ENCODE data around the gene CDIPT. TPM values are rescaled to one million over a fixed set of nuclear protein-coding genes. Genes with fewer than 3 reads are reported as not detected.

Gene CDIPT
- polyA plus RNA-seq, 1 donor from 2014 or later, result 95.6 TPM

- no peaks in the 10 kb centered on the region for H4K20me1 ChIP-seq (ENCODE audit: insufficient read depth)
- H3K4me2 ChIP-seq (ENCODE audit: low read length), result no peak overlapping the region
- H3K9me2 ChIP-seq (ENCODE audit: insufficient read depth, low read length), result no peaks in the 10 kb centered on the region
- TF ChIP-seq CTCF (IDR thresholded peaks at IDR 0.05; ENCODE audit: poor library complexity, severe bottlenecking) (no peak), TAF1 (IDR thresholded peaks at IDR 0.05; ENCODE audit: low read depth) (no peak), EP300 (conservative IDR thresholded peaks at IDR 0.05; ENCODE audit: poor library complexity, severe bottlenecking) (no peak)
- no peaks in the 10 kb centered on the region for H3K36me3 ChIP-seq (ENCODE audit: insufficient read depth, low read length)
- H3K4me3 ChIP-seq (ENCODE audit: low read length), result no peak overlapping the region
- H3K27ac ChIP-seq (ENCODE audit: low read length), result no peak overlapping the region
- H3K9ac ChIP-seq (ENCODE audit: low read length), result no peak overlapping the region
- H3K79me2 ChIP-seq (replicated peaks; ENCODE audit: insufficient read depth, low read length), result peaks cover 4% of the 10 kb centered on the region
- no peak overlapping the region for H2AFZ ChIP-seq (ENCODE audit: low read depth, low read length)
- no peaks in the 10 kb centered on the region for H3F3A ChIP-seq (ENCODE audit: insufficient read depth, low read length, poor library complexity, severe bottlenecking)
- H3K27me3 ChIP-seq (ENCODE audit: insufficient read depth, low read depth, low read length), result no peaks in the 10 kb centered on the region
- no peaks in the 10 kb centered on the region for H3K9me3 ChIP-seq (ENCODE audit: low read length)
These were observed 42.6 kb upstream of the CDIPT start for GRCh38 chr16:29905668-29906067.

GRCh38 chr16:29904947-29905346 is 41.9 kb upstream of the CDIPT start:
- H3K9ac ChIP-seq (ENCODE audit: low read length), result no peak overlapping the region
- H3F3A ChIP-seq (ENCODE audit: insufficient read depth, low read length, poor library complexity, severe bottlenecking), result no peaks in the 10 kb centered on the region
- no peak for TF ChIP-seq TAF1 (IDR thresholded peaks at IDR 0.05; ENCODE audit: low read depth)
- TF ChIP-seq EP300 (conservative IDR thresholded peaks at IDR 0.05; ENCODE audit: poor library complexity, severe bottlenecking), result no peak
- no peak for TF ChIP-seq MXI1 (conservative IDR thresholded peaks at IDR 0.05; ENCODE audit: poor library complexity, severe bottlenecking)
- TF ChIP-seq RAD21 (conservative IDR thresholded peaks at IDR 0.05), result no peak
- no peak for TF ChIP-seq POLR2AphosphoS5 (IDR thresholded peaks at IDR 0.05)
- TF ChIP-seq REST (IDR thresholded peaks at IDR 0.05; ENCODE audit: borderline replicate concordance), result no peak
- TF ChIP-seq SMC3 (conservative IDR thresholded peaks at IDR 0.05; ENCODE audit: poor library complexity), result no peak
- TF ChIP-seq EZH2 (IDR thresholded peaks at IDR 0.05; ENCODE audit: borderline replicate concordance, insufficient read depth, low read length, poor library complexity, severe bottlenecking), result no peak
- TF ChIP-seq CTCF (IDR thresholded peaks at IDR 0.05; ENCODE audit: poor library complexity, severe bottlenecking), result no peak
- H2AFZ ChIP-seq (ENCODE audit: low read depth, low read length), result no peak overlapping the region
- H3K27me3 ChIP-seq (ENCODE audit: insufficient read depth, low read depth, low read length), result no peaks in the 10 kb centered on the region
- H3K36me3 ChIP-seq (ENCODE audit: insufficient read depth, low read length), result no peaks in the 10 kb centered on the region
- no peaks in the 10 kb centered on the region for H3K9me3 ChIP-seq (ENCODE audit: low read length)
- no peak overlapping the region for H3K4me3 ChIP-seq (ENCODE audit: low read length)
- H3K4me2 ChIP-seq (ENCODE audit: low read length), result no peak overlapping the region
- H3K27ac ChIP-seq (ENCODE audit: low read length), result no peak overlapping the region
- peaks cover 4% of the 10 kb centered on the region for H3K79me2 ChIP-seq (replicated peaks; ENCODE audit: insufficient read depth, low read length)
- no peaks in the 10 kb centered on the region for H3K9me2 ChIP-seq (ENCODE audit: insufficient read depth, low read length)
- H4K20me1 ChIP-seq (ENCODE audit: insufficient read depth), result no peaks in the 10 kb centered on the region
